HG03457 (cell line): ENCODE data around the gene TLL1.
A peak's percentile ranks its signal among the peaks of the same experiment; 100 is the strongest.

Experiments
- ATAC-seq: cut with Tn5 transposase; IDR thresholded peaks from one replicate; pipeline ENCODE4 v1.9.1; 2021; ENCODE audit warnings: moderate number of reproducible peaks; ENCODE audit not compliant: unreplicated experiment

Gene TLL1

DNA sequence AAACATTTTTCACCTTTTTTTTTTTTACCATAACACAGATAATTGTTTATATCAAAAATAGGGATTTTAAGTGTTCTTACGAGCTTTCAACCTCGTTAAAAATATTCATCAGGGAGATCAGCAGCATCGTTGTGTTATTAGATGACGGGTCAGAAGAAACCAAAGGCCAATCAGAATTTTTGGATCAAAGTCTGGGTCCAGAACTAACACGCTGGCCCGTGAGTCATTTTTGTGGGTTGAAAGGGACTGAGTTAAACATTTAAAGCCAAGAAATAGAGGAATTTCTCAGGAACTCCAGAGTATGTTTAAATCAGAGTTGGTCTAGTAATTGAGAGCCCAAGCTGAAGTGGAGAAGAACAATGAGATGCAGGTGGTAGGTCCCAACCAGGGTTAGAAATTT lies 170.8 kb downstream of the TLL1 start:
- ATAC-seq = no peak

DNA sequence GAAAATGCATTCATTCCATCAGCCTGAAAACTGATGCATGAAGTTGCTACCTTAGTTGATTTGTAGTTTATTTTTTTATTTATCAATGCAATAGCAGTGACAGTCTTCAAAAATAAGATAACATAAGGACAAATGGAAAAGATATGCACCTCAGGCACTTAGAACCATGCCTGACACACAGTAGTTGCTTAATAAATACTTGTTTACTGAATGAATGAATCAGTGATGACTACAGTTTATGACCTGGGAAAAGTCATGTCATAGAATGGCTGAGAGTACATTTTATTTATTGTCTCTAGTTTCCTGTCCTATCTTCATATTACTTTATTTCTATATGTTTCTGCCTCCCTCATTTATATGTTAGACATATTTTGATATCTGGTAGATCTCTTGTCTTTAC lies 171.8 kb downstream of the TLL1 start:
- ATAC-seq = no peak

GRCh38 chr4:166045457-166045856 lies 172.4 kb downstream of the TLL1 start:
- ATAC-seq = no peak

GRCh38 chr4:166049036-166049435 lies 176.0 kb downstream of the TLL1 start:
- ATAC-seq = no peak

GRCh38 chr4:166064721-166065120 lies 191.7 kb downstream of the TLL1 start:
- ATAC-seq = no peak

DNA sequence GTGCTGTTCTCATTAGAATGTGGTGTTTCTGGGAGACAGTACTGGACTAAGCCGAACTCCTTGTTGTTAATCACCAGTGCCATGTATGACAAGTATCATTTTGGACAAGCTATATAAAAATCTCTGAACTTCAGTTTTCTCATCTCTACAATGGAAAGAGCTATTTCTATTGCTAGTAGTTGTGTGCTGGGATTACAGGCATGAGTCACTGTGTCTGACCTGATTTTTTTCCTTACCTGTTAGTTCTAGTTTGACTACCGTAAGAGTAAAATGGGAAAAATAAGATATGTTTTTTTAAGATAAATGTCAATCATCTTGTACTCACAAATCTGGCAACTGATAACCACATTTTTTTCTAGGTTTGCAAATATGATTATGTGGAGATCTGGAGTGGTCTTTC lies 192.3 kb downstream of the TLL1 start:
- no peak for ATAC-seq

- no peak for ATAC-seq
Observed at GRCh38 chr4:166066936-166067335, 193.9 kb downstream of the TLL1 start.

GRCh38 chr4:166067915-166068314 lies 194.9 kb downstream of the TLL1 start:
- ATAC-seq = no peak

- no peak for ATAC-seq
Observed at GRCh38 chr4:166073783-166074182, 200.7 kb downstream of the TLL1 start.

- no peak for ATAC-seq
Observed at GRCh38 chr4:166075599-166075998, 202.6 kb downstream of the TLL1 start.

DNA sequence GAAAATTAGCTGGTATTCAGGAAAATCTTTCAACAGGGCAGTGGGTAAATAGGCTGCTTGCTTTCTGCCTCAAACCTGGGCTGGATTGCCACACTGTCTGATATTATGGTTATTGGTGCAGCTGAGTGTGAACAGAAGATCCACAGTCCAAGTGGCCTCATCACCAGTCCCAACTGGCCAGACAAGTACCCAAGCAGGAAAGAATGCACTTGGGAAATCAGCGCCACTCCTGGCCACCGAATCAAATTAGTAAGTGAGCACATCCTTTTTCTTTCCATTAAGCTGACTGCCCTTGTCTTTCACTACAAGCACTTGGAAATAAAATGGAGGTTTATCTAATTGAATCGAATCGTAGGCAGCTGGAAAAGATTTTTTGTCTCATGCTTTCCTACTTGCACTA lies 204.7 kb downstream of the TLL1 start:
- no peak for ATAC-seq

DNA sequence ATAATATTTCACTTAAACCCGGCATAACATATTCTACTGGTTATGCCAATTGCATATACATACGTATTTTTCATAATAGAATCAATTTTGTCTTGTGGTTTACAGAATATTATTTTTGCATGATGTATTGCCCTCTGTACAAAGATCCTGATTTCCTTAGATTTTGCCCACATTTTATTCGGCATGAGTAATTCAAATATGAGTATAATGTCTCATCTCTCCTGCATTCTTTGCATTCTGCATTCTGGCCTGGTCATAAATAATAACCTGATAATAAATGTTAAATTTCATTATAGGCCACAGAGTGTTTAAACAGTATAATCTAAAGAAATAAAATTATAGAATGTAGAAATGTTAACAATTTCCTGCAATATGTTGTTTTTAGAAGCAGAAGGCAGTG lies 205.3 kb downstream of the TLL1 start:
- no peak for ATAC-seq

GRCh38 chr4:166078955-166079354 lies 205.9 kb downstream of the TLL1 start:
- ATAC-seq = no peak

DNA sequence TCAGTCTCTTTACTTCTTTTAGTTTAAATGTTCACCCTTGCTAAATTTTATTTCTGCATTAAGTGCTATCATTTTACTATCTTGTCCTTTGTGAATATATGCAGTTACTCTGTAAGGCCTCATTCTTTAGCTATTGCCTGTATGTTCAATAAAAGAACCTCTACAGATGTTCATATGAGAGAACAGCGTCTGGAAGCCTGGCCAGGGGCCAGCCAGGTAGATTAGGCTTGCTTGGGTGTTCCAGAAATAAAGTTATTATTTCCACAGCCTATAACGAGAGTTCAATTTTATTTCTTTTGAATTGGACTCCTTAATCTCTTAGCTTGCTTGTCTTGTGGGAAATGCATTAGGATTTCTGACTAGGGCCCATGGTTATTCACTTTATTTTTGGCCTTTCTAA lies 214.5 kb downstream of the TLL1 start:
- ATAC-seq = no peak

DNA sequence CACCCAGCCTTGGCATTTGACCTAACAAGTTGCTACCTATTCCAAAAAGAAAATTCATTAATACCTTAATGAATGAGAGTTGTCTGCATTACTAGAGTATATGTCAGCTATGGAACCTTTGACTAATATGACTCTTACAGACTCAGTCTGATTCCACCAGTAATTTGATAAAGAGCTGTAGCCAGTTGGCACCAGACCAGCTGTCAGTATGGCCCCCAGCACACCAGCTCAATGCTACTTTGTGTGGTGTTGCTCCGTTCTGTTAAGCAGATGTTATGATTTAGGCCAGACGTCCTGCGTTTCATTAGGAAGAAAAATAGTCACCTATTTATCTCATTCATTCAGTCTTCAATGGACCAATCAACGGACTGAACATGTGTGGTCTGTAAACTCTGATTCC lies 215.5 kb downstream of the TLL1 start:
- ATAC-seq = no peak

GRCh38 chr4:166091146-166091545 lies 218.1 kb downstream of the TLL1 start:
- no peak for ATAC-seq

DNA sequence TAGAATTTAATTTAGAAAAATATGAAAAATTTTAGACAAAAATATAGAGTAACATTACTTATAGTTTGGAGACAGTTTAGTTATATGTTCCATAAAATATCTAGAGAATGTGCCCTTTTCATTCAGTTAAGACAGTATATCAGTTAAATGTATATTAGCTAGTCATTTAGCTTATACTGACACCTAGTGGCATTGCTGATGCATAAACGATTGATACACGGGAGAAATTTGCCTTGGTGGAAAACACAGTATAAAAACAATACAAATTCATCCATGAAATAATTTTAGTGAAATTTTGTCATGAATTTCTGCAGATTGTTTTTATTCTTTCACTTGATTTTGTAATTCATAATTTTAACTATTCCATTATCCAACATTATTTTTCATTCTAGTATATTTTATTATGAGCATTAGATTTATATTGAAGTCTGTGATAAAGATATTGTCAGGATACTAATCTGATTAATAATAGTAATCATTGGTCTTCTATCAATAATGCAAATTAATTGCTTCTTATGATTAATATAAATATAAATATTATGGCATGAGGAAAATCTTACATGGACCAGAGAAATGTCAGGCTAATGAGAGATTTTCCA lies 219.0 kb downstream of the TLL1 start:
- peak; percentile 67 for ATAC-seq

DNA sequence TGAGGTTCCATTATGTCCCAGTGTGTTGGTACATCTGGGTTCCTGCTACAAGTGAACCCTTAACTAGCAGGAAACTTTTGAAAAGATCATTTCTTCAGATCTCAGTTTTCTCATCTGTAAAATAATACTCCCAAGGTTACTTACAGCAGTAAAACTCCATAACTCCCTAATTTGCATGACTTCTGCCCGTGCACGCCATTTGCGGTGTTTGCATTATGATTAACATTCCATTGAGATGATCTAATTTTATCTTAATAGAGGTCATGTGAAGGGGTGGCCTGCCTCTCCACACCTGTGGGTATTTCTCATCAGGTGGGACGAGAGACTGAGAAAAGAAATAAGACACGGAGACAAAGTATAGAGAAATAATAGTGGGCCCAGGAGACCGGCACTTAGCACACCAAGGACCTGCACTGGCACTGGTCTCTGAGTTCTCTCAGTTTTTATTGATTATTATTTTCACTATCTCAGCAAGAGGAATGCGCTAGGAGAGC lies 219.8 kb downstream of the TLL1 start:
- ATAC-seq = no peak

DNA sequence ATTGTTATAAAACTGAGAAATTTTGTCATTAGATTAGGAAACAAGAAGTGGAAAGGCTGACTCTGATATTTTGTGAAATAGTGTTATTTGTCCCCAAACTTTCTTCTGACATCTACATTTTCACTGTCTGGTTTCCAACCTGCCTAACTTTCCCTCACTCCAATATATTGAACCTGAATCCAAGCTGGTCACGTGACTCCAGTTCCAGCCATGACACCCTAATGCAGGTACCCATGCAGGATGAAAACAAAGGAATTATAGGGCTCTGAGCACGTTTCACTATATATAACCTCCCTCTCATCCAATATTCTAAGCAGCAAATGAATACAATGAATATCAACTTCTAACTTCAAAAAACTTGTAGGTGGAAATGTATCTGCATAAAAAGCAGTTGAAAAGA lies 231.6 kb downstream of the TLL1 start:
- no peak for ATAC-seq

DNA sequence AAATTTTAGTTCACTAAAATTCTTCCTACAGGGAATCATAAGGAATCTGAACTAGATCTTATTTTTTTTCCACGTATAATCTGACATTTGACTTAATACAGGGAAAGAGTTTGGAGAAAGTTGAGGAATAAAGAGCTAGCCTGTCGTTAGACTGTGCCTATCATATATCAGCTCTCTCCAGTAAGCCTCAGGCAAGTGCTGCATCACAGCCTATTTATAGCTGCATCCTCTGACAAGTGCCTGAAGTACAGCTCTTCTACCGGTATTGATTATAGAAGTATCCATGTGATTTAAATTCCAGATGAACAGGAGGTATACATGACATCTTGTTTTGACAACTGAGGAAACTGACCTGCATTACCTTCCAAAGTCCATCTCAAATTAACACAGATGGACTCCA lies 248.9 kb downstream of the TLL1 start:
- ATAC-seq = no peak

DNA sequence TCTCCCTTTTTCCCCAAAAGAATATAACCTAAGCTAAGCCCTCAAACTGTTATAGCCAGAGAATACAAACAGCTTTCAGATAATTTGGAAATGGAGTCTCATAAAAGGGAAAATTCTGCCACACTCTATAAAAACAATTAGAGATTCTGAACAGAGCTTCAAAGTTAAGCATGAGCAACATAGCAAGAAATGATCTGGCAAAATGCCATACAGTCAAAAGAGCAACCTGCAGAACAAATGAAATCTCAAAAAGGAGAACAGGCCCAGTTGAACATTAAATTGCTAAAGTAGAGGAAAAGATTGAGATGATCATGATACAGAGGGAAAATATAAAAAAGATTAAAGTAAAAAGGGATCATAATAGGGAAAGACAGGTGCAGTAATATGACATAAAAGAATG lies 250.5 kb downstream of the TLL1 start:
- ATAC-seq = no peak

GRCh38 chr4:166128403-166128802 lies 255.4 kb downstream of the TLL1 start:
- no peak for ATAC-seq

DNA sequence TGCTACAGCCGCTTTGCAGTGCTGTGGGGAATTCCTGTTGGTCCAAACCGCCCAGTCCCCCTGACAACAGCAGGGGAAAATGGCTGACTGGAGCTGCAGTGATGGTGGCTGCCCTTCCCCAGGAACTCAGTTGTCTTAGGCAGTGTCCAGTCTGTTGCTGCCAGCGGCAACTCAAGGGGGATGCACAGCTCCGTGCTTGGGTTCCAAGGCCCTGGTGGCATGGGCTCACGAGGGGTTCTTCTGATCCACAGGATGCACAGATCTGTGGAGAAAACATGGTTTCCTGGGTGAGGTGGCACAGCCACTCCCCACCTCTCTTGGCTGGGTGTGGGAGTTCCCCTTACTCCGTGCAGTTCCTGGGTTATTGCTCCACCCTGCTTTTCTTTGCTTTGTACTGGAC lies 261.2 kb downstream of the TLL1 start:
- no peak for ATAC-seq
